ENCODE measurements around the gene NME3.
A peak's percentile ranks its signal among the peaks of the same experiment; 100 is the strongest.

The NME3 gene

GRCh38 chr16:1771188-1771863, at the start of gene NME3:
Gene NME3 (minus strand): TSS chr16:1771543. CDS start chr16:1771534, 9 bp downstream.
- H3K4me3 Mint-ChIP-seq = peak within 1 kb of the TSS; percentile 96
- H3K9me3 Mint-ChIP-seq = no peaks in the 10 kb centered on the region
- peaks cover 13% of the 10 kb centered on the region for H3K4me1 Mint-ChIP-seq
- DNase-seq = peak; percentile 80
- TF ChIP-seq CTCF (IDR thresholded peaks at IDR 0.05) = no peak
- H3K36me3 Mint-ChIP-seq (ENCODE audit: low read depth) = no peaks in the 10 kb centered on the region
- H3K27me3 Mint-ChIP-seq (ENCODE audit: low read depth, poor library complexity) = no peaks in the 10 kb centered on the region
- H3K27ac Mint-ChIP-seq = peak within 1 kb of the TSS; percentile 43

DNA sequence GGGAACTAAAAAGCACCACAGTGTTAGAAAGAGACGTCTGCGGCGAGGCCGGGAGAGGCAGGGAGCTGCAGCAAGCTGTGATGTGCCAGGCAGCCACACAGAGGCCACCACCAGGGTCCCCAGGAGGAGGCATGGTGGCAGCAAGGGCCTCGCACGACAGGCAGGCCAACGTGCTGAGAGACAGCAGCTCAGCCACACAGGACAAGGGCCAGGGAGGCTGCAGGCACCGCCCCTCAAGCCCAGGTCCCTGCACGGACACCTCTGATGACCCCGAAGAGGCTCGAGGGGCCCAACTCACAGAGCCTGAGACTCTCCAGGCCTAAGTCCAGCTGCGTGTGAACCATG, 49.6 kb upstream of the NME3 start:
- Mint-ChIP-seq H3K27ac (no peak overlapping the region), H3K9me3 (no peaks in the 10 kb centered on the region), H3K27me3 (ENCODE audit: low read depth, poor library complexity) (peaks cover 14% of the 10 kb centered on the region), H3K4me3 (no peak overlapping the region), H3K4me1 (peaks cover 17% of the 10 kb centered on the region), H3K36me3 (ENCODE audit: low read depth) (no peaks in the 10 kb centered on the region)
- TF ChIP-seq CTCF (IDR thresholded peaks at IDR 0.05) = no peak
- no peak for DNase-seq

- Mint-ChIP-seq H3K27me3 (ENCODE audit: low read depth, poor library complexity) (peaks cover 8% of the 10 kb centered on the region), H3K9me3 (no peaks in the 10 kb centered on the region), H3K4me3 (no peak overlapping the region), H3K36me3 (ENCODE audit: low read depth) (peaks cover 4% of the 10 kb centered on the region), H3K4me1 (peaks cover 13% of the 10 kb centered on the region), H3K27ac (no peak overlapping the region)
- no peak for TF ChIP-seq CTCF (IDR thresholded peaks at IDR 0.05)
- DNase-seq = no peak
Measured at GRCh38 chr16:1820096-1820945, 49.0 kb upstream of the NME3 start.

- peaks cover 11% of the 10 kb centered on the region for H3K4me1 Mint-ChIP-seq
- peaks cover 5% of the 10 kb centered on the region for H3K27me3 Mint-ChIP-seq (ENCODE audit: low read depth, poor library complexity)
- peaks cover 10% of the 10 kb centered on the region for H3K36me3 Mint-ChIP-seq (ENCODE audit: low read depth)
- TF ChIP-seq CTCF (IDR thresholded peaks at IDR 0.05) = no peak
- DNase-seq = no peak
- no peak overlapping the region for H3K4me3 Mint-ChIP-seq
- H3K9me3 Mint-ChIP-seq = no peaks in the 10 kb centered on the region
- H3K27ac Mint-ChIP-seq = no peak overlapping the region
Measured at GRCh38 chr16:1819611-1820010, 48.3 kb upstream of the NME3 start.

DNA sequence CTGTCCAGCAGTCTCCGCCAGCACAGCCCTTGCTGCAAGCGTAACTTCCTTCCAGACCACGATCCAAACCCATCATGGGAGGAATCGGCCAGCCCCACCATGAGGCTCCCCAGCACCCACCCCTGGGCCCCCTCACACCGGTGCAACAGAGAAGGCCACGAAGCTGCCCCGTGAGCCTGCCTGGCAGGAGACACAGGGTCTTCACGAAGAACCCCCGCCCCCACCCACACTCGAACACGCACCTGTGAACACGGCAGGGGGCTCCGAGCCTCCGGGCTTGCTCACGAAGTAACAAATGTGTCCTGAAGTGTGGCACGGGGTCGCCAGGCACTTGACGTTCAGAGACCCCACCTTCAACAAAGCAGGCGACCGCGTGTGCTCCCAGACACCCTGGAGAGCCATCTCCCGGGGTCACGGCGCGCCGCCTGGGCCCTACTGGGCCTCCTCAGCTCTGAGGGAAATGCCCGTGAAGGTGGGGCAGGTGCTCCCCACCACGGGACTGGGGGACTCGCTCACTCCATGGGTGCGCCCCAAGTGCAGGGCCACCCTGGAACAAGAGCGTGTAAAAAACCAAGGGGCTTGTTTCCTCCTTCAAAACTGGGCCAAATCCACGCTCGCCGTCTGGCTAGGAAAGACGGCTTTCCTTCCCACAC, 47.7 kb upstream of the NME3 start:
- Mint-ChIP-seq H3K9me3 (no peaks in the 10 kb centered on the region), H3K4me3 (no peak overlapping the region), H3K36me3 (ENCODE audit: low read depth) (peaks cover 15% of the 10 kb centered on the region), H3K27me3 (ENCODE audit: low read depth, poor library complexity) (no peaks in the 10 kb centered on the region), H3K27ac (no peak overlapping the region), H3K4me1 (peaks cover 5% of the 10 kb centered on the region)
- TF ChIP-seq CTCF (IDR thresholded peaks at IDR 0.05) = no peak
- no peak for DNase-seq

All from nephron progenitor cell (in vitro differentiated cells).